HepG2 (cell line): ENCODE data around the gene THOC6. TPM values are rescaled to one million over a fixed set of nuclear protein-coding genes. Genes with fewer than 3 reads are reported as not detected.

Source experiments
- DMAP1 ChIP-seq: IDR thresholded peaks from 2 replicates; pipeline ENCODE4 v1.6.1; 2016
- FOXM1 ChIP-seq: sonication (generic); formaldehyde crosslinking; IDR thresholded peaks from 2 replicates; pipeline ENCODE4 v1.5.0; 2020; ENCODE audit warnings: missing genetic modification reagents
- NFIC ChIP-seq: IDR thresholded peaks from 2 replicates; pipeline ENCODE4 v1.6.1; 2012; ENCODE audit warnings: mild to moderate bottlenecking, low read length, inconsistent platforms
- NR1H2 ChIP-seq: sonication (generic); formaldehyde crosslinking; IDR thresholded peaks from 2 replicates; pipeline ENCODE4 v1.8.1; 2022; ENCODE audit warnings: low read depth, missing genetic modification reagents, borderline replicate concordance
- SNAPC5 ChIP-seq: sonication (generic); formaldehyde crosslinking; IDR thresholded peaks from 2 replicates; pipeline ENCODE4 v1.8.1; 2023; ENCODE audit warnings: mild to moderate bottlenecking, missing genetic modification reagents, borderline replicate concordance
- TEF ChIP-seq: sonication (generic); formaldehyde crosslinking; IDR thresholded peaks from 2 replicates; pipeline ENCODE4 v1.5.0; 2020; ENCODE audit warnings: missing genetic modification reagents
- ZNF333 ChIP-seq: sonication (generic); formaldehyde crosslinking; IDR thresholded peaks from 2 replicates; pipeline ENCODE4 v1.4.0; 2020; ENCODE audit warnings: mild to moderate bottlenecking, missing genetic modification reagents, borderline replicate concordance
- ZNF512B ChIP-seq: sonication (generic); formaldehyde crosslinking; IDR thresholded peaks from 2 replicates; pipeline ENCODE4 v1.5.1; 2020; ENCODE audit warnings: missing genetic modification reagents, mild to moderate bottlenecking, borderline replicate concordance
- ZNF563 ChIP-seq: sonication (generic); formaldehyde crosslinking; IDR thresholded peaks from 2 replicates; pipeline ENCODE4 v1.8.0; 2022; ENCODE audit warnings: mild to moderate bottlenecking, moderate library complexity, missing genetic modification reagents
- ZNF564 ChIP-seq: sonication (generic); formaldehyde crosslinking; IDR thresholded peaks from 2 replicates; pipeline ENCODE4 v1.8.1; 2023; ENCODE audit warnings: mild to moderate bottlenecking, missing genetic modification reagents
- ZNF747 ChIP-seq: sonication (generic); formaldehyde crosslinking; IDR thresholded peaks from 2 replicates; pipeline ENCODE4 v1.8.1; 2023; ENCODE audit warnings: missing genetic modification reagents, mild to moderate bottlenecking, borderline replicate concordance
- polyA plus RNA-seq, 8 experiments: library from polyadenylated mRNA; depleted of rRNA in 3 of 8; stranded (reverse) in 7 of 8; unstranded in 1 of 8; fragments of >200 nt; fragmentation: Illumina TruSeq in 4 of 8; extraction: Trizol in 4 of 8; gene quantifications; 2 replicates each; pipeline versions ENCODE4 v1.2.1 to v1.2.3, GENCODE V29; 2011 to 2016; ENCODE audit warnings: low read depth in 4 of 8, missing spikeins in 1 of 8, mixed read lengths in 1 of 8; ENCODE audit not compliant: insufficient read depth in 1 of 8
- total RNA-seq, 5 experiments: library from RNA; depleted of rRNA; stranded (reverse); fragments of >200 nt; fragmentation: Illumina TruSeq; extraction: Trizol; gene quantifications; 2 replicates each; pipeline ENCODE4 v1.2.3, GENCODE V29; 2016; ENCODE audit warnings: low read depth in 1 of 5
- TF ChIP-seq, protein P1 (sequence below): sonication (generic); formaldehyde crosslinking; IDR thresholded peaks from 2 replicates; pipeline ENCODE4 v1.4.0; 2020; ENCODE audit warnings: low read depth, missing genetic modification reagents
- TF ChIP-seq, protein P2 (sequence below): sonication (generic); formaldehyde crosslinking; IDR thresholded peaks from 2 replicates; pipeline ENCODE4 v1.4.0; 2020; ENCODE audit warnings: missing genetic modification reagents, borderline replicate concordance
- TF ChIP-seq, protein P3 (sequence below): sonication (generic); formaldehyde crosslinking; IDR thresholded peaks from 2 replicates; pipeline ENCODE4 v1.8.1; 2023; ENCODE audit warnings: mild to moderate bottlenecking, missing genetic modification reagents

THOC6 gene
- total and polyA plus RNA-seq, 2 of the 13 experiments (the other 11 are each of a cell fraction or from before 2014, with no cell fraction given): 32.1 to 37.0 TPM

- no peak for TF ChIP-seq ZNF512B (CRISPR knock-in tag)
- peak; percentile 59; the same call in 1 of the 2 replicates for TF ChIP-seq TEF
- TF ChIP-seq FOXM1 (CRISPR knock-in tag): no peak
- no peak for TF ChIP-seq NFIC
- TF ChIP-seq ZNF564 (CRISPR knock-in tag): 0 out of 2 replicates have a peak, but pooled peaks have one; percentile 21
- no peak for TF ChIP-seq ZNF747 (CRISPR knock-in tag)
- TF ChIP-seq DMAP1 (CRISPR knock-in tag): peak; percentile 58
- no peak for TF ChIP-seq NR1H2 (CRISPR knock-in tag)
- TF ChIP-seq SNAPC5: no peak
- TF ChIP-seq ZNF333 (CRISPR knock-in tag): 0 out of 2 replicates have a peak, but pooled peaks have one; percentile 67
- TF ChIP-seq, protein P1, sequence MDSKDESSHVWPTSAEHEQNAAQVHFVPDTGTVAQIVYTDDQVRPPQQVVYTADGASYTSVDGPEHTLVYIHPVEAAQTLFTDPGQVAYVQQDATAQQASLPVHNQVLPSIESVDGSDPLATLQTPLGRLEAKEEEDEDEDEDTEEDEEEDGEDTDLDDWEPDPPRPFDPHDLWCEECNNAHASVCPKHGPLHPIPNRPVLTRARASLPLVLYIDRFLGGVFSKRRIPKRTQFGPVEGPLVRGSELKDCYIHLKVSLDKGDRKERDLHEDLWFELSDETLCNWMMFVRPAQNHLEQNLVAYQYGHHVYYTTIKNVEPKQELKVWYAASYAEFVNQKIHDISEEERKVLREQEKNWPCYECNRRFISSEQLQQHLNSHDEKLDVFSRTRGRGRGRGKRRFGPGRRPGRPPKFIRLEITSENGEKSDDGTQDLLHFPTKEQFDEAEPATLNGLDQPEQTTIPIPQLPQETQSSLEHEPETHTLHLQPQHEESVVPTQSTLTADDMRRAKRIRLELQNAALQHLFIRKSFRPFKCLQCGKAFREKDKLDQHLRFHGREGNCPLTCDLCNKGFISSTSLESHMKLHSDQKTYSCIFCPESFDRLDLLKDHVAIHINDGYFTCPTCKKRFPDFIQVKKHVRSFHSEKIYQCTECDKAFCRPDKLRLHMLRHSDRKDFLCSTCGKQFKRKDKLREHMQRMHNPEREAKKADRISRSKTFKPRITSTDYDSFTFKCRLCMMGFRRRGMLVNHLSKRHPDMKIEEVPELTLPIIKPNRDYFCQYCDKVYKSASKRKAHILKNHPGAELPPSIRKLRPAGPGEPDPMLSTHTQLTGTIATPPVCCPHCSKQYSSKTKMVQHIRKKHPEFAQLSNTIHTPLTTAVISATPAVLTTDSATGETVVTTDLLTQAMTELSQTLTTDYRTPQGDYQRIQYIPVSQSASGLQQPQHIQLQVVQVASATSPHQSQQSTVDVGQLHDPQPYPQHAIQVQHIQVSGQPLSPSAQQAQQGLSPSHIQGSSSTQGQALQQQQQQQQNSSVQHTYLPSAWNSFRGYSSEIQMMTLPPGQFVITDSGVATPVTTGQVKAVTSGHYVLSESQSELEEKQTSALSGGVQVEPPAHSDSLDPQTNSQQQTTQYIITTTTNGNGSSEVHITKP (CRISPR knock-in tag): no peak
- TF ChIP-seq, protein P2, sequence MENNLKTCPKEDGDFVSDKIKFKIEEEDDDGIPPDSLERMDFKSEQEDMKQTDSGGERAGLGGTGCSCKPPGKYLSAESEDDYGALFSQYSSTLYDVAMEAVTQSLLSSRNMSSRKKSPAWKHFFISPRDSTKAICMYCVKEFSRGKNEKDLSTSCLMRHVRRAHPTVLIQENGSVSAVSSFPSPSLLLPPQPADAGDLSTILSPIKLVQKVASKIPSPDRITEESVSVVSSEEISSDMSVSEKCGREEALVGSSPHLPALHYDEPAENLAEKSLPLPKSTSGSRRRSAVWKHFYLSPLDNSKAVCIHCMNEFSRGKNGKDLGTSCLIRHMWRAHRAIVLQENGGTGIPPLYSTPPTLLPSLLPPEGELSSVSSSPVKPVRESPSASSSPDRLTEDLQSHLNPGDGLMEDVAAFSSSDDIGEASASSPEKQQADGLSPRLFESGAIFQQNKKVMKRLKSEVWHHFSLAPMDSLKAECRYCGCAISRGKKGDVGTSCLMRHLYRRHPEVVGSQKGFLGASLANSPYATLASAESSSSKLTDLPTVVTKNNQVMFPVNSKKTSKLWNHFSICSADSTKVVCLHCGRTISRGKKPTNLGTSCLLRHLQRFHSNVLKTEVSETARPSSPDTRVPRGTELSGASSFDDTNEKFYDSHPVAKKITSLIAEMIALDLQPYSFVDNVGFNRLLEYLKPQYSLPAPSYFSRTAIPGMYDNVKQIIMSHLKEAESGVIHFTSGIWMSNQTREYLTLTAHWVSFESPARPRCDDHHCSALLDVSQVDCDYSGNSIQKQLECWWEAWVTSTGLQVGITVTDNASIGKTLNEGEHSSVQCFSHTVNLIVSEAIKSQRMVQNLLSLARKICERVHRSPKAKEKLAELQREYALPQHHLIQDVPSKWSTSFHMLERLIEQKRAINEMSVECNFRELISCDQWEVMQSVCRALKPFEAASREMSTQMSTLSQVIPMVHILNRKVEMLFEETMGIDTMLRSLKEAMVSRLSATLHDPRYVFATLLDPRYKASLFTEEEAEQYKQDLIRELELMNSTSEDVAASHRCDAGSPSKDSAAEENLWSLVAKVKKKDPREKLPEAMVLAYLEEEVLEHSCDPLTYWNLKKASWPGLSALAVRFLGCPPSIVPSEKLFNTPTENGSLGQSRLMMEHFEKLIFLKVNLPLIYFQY (CRISPR knock-in tag): peak; percentile 65
- TF ChIP-seq, protein P3, sequence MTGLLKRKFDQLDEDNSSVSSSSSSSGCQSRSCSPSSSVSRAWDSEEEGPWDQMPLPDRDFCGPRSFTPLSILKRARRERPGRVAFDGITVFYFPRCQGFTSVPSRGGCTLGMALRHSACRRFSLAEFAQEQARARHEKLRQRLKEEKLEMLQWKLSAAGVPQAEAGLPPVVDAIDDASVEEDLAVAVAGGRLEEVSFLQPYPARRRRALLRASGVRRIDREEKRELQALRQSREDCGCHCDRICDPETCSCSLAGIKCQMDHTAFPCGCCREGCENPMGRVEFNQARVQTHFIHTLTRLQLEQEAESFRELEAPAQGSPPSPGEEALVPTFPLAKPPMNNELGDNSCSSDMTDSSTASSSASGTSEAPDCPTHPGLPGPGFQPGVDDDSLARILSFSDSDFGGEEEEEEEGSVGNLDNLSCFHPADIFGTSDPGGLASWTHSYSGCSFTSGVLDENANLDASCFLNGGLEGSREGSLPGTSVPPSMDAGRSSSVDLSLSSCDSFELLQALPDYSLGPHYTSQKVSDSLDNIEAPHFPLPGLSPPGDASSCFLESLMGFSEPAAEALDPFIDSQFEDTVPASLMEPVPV (CRISPR knock-in tag): peak; percentile 86; the same call in 1 of the 2 replicates
- no peak for TF ChIP-seq ZNF563 (CRISPR knock-in tag)
These were observed 43.3 kb upstream of the THOC6 start, which contains the start of gene PKMYT1 (continued) for GRCh38 chr16:2980227-2981176.
